KOPT-K1 (cell line): ENCODE data around the gene TSPAN9.

Experiments
- H3K27ac ChIP-seq: fragments of 200-600 bp; sonication (generic); 2 replicates; pipeline ENCODE4 v1.5.1; 2016; ENCODE audit warnings: antibody characterized with exemption, mild to moderate bottlenecking, low read depth, low read length; ENCODE audit not compliant: poor library complexity, severe bottlenecking
- H3K36me3 ChIP-seq: fragments of 200-600 bp; sonication (generic); 2 replicates; pipeline ENCODE4 v1.5.1; 2017; ENCODE audit warnings: antibody characterized with exemption, mild to moderate bottlenecking, low read length, moderate library complexity; ENCODE audit not compliant: insufficient read depth
- H3K9me3 ChIP-seq: fragments of 200-600 bp; sonication (generic); 2 replicates; pipeline ENCODE4 v1.5.1; 2017; ENCODE audit warnings: antibody characterized with exemption, low read length, mild to moderate bottlenecking; ENCODE audit not compliant: insufficient read depth, poor library complexity, severe bottlenecking

Gene TSPAN9

DNA sequence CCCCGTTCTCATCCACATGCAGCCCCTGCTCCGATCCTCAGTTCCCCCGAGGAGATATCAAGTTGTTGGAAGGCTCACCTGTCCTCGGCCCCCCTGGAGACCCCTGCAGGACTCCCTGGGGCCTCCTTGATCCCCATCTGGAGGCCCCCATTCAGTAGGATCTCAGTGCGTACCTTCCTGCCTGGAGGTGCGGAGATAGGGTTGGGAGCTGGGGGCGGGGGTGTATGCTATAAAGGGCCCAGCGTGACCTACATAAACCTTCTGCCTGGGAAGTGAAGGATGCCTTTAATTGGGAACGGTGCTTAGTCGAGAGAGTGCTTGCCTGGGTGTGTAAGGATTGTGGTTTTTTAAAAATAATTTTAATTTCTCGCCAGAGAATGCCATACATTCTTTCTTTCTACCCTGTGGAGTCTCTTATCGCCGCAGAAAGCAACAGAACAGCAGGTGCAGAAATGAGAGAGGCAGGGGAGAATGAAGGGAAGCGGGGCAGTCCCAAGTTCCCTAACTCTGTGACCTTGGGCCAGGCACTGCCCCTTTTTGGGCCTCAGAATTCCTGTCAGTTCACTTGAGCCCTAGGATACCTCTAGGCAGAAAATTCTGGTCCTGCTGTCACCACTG lies 153.7 kb downstream of the TSPAN9 start:
- no peaks in the 10 kb centered on the region for H3K9me3 ChIP-seq
- no peak overlapping the region for H3K27ac ChIP-seq
- H3K36me3 ChIP-seq = no peaks in the 10 kb centered on the region

- H3K36me3 ChIP-seq = no peaks in the 10 kb centered on the region
- H3K9me3 ChIP-seq = no peaks in the 10 kb centered on the region
- no peak overlapping the region for H3K27ac ChIP-seq
These were observed 154.3 kb downstream of the TSPAN9 start for GRCh38 chr12:3231399-3231876.

DNA sequence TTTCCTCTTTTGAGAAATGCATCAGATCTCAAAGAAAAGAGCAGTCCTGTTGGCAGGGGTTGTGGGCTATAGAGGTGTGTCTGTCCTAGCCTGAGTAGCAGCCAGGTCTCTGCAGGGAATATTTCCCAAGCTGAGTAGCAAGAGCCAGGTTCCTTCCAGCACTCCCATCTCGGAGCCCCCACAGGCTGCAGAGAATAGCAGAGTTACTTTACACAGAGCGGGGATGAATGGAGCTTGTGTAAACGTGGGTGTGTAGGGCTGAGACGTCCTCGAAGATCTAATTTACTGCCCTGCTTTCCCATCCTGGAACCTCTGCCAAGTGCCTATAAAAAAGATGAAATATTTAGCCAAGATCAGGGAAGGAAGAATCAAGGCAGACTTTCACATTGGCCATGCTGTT lies 156.6 kb downstream of the TSPAN9 start:
- Histone ChIP-seq H3K9me3 (no peaks in the 10 kb centered on the region), H3K27ac (no peak overlapping the region), H3K36me3 (no peaks in the 10 kb centered on the region)

- Histone ChIP-seq H3K27ac (no peak overlapping the region), H3K9me3 (no peaks in the 10 kb centered on the region), H3K36me3 (no peaks in the 10 kb centered on the region)
These were observed 159.4 kb downstream of the TSPAN9 start for GRCh38 chr12:3236345-3237187.

- no peak overlapping the region for H3K27ac ChIP-seq
- H3K9me3 ChIP-seq = no peaks in the 10 kb centered on the region
- no peaks in the 10 kb centered on the region for H3K36me3 ChIP-seq
These were observed 161.0 kb downstream of the TSPAN9 start for GRCh38 chr12:3238196-3238595.

DNA sequence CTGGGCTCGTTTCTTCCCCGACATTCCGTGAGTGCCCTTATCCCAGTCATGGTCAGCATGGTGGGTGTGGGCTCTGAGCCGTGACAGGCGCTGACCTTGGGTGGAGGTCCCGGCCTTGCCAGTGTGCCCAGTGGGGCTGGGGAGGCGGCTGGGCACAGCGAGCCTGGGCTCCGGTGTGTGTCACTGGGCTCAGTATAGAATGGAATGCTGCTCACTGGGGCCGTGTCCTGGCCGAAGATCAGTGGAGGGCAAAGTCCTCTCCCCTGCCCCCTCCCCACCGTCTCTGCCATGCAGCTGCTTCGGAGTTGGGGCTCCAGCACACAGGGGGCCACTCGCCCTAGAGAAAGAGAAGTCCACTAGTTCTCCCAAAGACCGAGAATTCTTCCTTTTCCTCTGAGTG lies 164.4 kb downstream of the TSPAN9 start:
- no peaks in the 10 kb centered on the region for H3K36me3 ChIP-seq
- H3K9me3 ChIP-seq = no peaks in the 10 kb centered on the region
- no peak overlapping the region for H3K27ac ChIP-seq

- no peaks in the 10 kb centered on the region for H3K9me3 ChIP-seq
- H3K27ac ChIP-seq = no peak overlapping the region
- no peaks in the 10 kb centered on the region for H3K36me3 ChIP-seq
These were observed 165.2 kb downstream of the TSPAN9 start for GRCh38 chr12:3242199-3242863.

DNA sequence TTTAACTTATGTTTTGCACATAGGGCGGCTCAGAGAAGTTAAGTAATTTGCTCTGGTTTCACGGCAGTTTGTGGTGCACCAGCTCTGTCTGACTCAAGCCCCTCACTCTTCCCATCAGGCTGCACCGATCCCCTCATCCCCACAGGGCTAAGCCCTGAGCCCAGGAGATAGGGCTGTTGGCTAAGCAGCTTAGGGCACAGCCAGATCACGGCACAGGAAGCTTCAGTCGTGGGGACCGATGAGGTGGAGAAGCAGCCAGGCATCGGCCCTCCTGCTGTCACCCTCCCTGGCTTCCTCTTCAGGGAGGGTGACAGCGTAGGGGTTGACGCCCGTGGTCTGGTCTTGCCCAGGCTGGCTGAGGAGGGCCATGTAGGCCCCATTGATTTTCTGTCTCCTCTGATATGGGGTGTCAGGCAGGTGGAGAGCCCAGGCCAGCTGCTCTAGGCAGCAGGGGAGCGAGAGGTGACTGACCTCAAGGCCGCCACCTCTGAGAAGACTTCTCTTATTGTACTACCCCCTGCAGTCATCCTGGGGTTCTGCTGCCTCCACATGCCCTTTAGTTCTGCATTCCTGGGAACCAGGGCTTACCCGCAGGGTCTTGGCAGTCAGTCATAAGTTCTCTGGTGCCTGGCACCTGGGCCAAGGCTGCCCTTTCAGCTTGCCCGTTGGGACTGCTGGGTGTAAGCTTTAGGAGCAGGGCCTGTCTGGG lies 166.4 kb downstream of the TSPAN9 start:
- no peaks in the 10 kb centered on the region for H3K36me3 ChIP-seq
- H3K27ac ChIP-seq = no peak overlapping the region

DNA sequence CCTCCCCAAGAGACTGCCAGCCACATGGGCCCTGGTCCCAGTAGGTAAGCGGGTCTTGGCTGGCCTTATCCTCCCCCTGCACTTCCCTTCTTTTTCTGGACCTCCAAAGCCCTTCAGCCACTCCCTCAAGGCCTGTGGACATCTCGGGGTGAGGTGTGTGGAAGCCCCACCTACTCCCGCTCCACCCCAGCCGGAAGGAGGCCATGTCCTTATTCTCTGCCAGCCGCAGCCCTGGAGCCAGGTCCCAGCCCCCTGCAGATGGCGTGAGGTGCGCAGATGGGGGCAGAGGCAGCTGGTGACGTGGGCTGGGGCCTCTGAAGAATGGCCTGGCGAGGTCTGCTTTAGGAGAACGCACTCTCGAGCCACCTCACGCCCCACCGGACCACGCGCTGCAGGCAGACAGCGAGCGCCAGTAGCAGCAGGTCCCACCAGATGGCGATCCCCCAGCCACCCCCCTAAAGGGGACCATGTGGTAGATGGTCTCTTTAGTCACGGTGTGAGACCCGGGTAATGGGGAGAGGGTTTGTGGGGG lies 167.1 kb downstream of the TSPAN9 start:
- no peak overlapping the region for H3K27ac ChIP-seq
- H3K36me3 ChIP-seq = no peaks in the 10 kb centered on the region
- H3K9me3 ChIP-seq = no peaks in the 10 kb centered on the region

More for the DNA sequence above, 166.4 kb downstream of the TSPAN9 start:
- H3K9me3 ChIP-seq = no peaks in the 10 kb centered on the region

DNA sequence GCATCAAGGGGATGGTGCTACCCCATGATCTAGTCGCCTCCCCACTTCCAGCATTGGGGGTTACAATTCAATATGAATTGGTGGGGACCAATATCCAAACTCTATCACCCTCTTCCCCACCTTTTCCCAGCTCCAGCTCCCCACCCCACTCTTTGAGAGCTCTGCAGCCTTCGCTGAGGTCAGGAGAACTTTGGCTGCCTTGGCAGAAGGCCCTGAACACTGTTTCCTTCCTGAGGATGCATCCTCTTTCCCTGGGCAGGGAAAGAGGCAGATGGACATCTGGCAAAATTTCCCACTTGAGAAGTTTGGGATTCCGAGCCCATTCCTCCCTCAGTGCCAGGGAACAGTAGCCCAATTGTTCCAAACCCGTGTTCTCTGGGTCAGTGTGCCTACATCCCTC lies 169.1 kb downstream of the TSPAN9 start:
- Histone ChIP-seq H3K27ac (no peak overlapping the region), H3K36me3 (no peaks in the 10 kb centered on the region)

GRCh38 chr12:3247077-3247476 lies 169.9 kb downstream of the TSPAN9 start:
- Histone ChIP-seq H3K9me3 (no peaks in the 10 kb centered on the region), H3K27ac (no peak overlapping the region), H3K36me3 (no peaks in the 10 kb centered on the region)

More for the DNA sequence above, 169.1 kb downstream of the TSPAN9 start:
- no peaks in the 10 kb centered on the region for H3K9me3 ChIP-seq

- Histone ChIP-seq H3K27ac (no peak overlapping the region), H3K9me3 (no peaks in the 10 kb centered on the region), H3K36me3 (no peaks in the 10 kb centered on the region)
These were observed 170.5 kb downstream of the TSPAN9 start for GRCh38 chr12:3247629-3248161.

DNA sequence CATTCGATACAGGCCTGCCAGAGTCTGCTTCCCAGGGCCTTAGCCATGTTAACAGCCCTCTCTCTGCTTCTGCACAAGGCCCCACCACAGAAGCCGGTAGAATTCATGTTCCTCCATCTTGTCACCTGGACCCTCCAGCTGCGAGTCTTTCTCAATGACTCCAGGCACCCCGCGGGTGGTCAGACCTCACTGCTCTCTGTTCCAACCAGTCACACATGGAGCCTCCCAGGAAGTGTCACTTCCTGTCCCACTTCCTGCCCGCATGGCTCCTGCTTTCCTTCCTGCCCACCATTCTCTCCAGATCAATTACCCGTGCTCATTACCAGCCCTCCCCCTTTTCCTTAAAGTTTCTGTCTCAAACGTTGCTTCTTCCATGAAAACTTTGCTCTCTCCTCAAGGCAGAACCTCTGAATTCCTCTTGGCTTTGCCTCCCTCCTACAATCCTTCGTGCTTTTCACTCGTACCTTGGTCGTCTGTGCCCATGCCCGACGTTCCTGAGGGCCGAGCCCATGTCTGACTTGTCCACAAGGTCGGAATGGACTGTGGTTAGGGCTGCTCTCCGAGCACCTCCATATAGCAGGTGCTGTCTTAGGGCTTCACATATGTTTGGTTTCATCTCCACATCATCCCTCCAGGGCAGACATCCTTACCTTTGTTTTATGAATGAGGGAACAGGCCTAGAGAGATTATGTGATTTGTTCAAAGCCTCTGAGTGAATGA lies 172.1 kb downstream of the TSPAN9 start:
- H3K36me3 ChIP-seq = no peaks in the 10 kb centered on the region
- H3K27ac ChIP-seq = no peak overlapping the region
- no peaks in the 10 kb centered on the region for H3K9me3 ChIP-seq

- Histone ChIP-seq H3K36me3 (no peaks in the 10 kb centered on the region), H3K9me3 (no peaks in the 10 kb centered on the region), H3K27ac (no peak overlapping the region)
These were observed 172.9 kb downstream of the TSPAN9 start for GRCh38 chr12:3250034-3250433.
